CD14-positive monocyte (primary cell): ENCODE measurements around the gene NR3C1. TPM values are rescaled to one million over a fixed set of nuclear protein-coding genes. Genes with fewer than 3 reads are reported as not detected.

Experiments used
- DNase-seq, 3 donors: peaks; one replicate each; pipeline ENCODE4 v3.0.0-alpha.2; 2011 to 2022
- H2AFZ ChIP-seq: 2 replicates; pipeline ENCODE4 v1.6.0; 2012; ENCODE audit warnings: mild to moderate bottlenecking, low read depth, low read length, inconsistent platforms; ENCODE audit not compliant: insufficient read depth, poor library complexity, severe bottlenecking
- H3K27ac ChIP-seq, 2 donors: 1 replicate in 1 of 2; 2 replicates in 1 of 2; pipeline ENCODE4 v1.5.1; 2012 to 2013; ENCODE audit warnings: low read length in 2 of 2, control low read depth in 1 of 2, inconsistent platforms in 1 of 2, low read depth in 1 of 2, mild to moderate bottlenecking in 1 of 2
- H3K27me3 ChIP-seq, 2 donors: one replicate each; pipeline versions ENCODE4 v1.6.0 to v1.6.1; 2011 to 2013; ENCODE audit warnings: low read length in 2 of 2; ENCODE audit not compliant: control insufficient read depth in 2 of 2, insufficient read depth in 2 of 2
- H3K36me3 ChIP-seq, 2 donors: replicated peaks in 1 of 2; 1 replicate in 1 of 2; 2 replicates in 1 of 2; pipeline versions ENCODE4 v1.5.1 to v1.6.1; 2012 to 2013; ENCODE audit warnings: low read length in 2 of 2, control low read depth in 1 of 2, inconsistent platforms in 1 of 2, mild to moderate bottlenecking in 1 of 2; ENCODE audit not compliant: insufficient read depth in 2 of 2, control insufficient read depth in 1 of 2
- H3K4me1 ChIP-seq, 2 donors: 1 replicate in 1 of 2; 2 replicates in 1 of 2; pipeline versions ENCODE4 v1.5.1 to v1.6.1; 2012 to 2013; ENCODE audit warnings: low read length in 2 of 2, control low read depth in 1 of 2, inconsistent platforms in 1 of 2, mild to moderate bottlenecking in 1 of 2, moderate library complexity in 1 of 2; ENCODE audit not compliant: insufficient read depth in 2 of 2, control insufficient read depth in 1 of 2
- H3K4me2 ChIP-seq: replicated peaks from 2 replicates; pipeline ENCODE3; 2012; ENCODE audit warnings: low read length, moderate library complexity, mild to moderate bottlenecking; ENCODE audit not compliant: poor library complexity, severe bottlenecking; ENCODE audit errors: extremely low read depth
- H3K4me3 ChIP-seq, 3 experiments: fragments of 200-600 bp in 1 of 3; sonication (generic) in 1 of 3; replicated peaks in 1 of 3; 1 replicate in 2 of 3; 2 replicates in 1 of 3; pipeline ENCODE4 v1.5.1; 2011 to 2013; ENCODE audit warnings: low read length in 3 of 3, mild to moderate bottlenecking in 3 of 3, control low read depth in 2 of 3, low read depth in 2 of 3, inconsistent platforms in 1 of 3, moderate library complexity in 1 of 3
- H3K79me2 ChIP-seq: 2 replicates; pipeline ENCODE4 v1.6.0; 2012; ENCODE audit warnings: mild to moderate bottlenecking, control low read depth, inconsistent platforms, low read length, moderate library complexity; ENCODE audit not compliant: insufficient read depth
- H3K9ac ChIP-seq: 2 replicates; pipeline ENCODE4 v1.6.0; 2017; ENCODE audit warnings: low read length, mild to moderate bottlenecking; ENCODE audit not compliant: insufficient read depth, poor library complexity, severe bottlenecking
- H3K9me3 ChIP-seq, 2 donors: replicated peaks in 1 of 2; 1 replicate in 1 of 2; 2 replicates in 1 of 2; pipeline versions ENCODE4 v1.5.1 to v1.6.1; 2012 to 2013; ENCODE audit warnings: low read length in 2 of 2, control low read depth in 1 of 2; ENCODE audit not compliant: control insufficient read depth in 1 of 2, insufficient read depth in 1 of 2
- H4K20me1 ChIP-seq: 2 replicates; pipeline ENCODE4 v1.6.0; 2012; ENCODE audit warnings: mild to moderate bottlenecking, low read length, control low read depth, moderate library complexity; ENCODE audit not compliant: insufficient read depth
- H3K27ac Mint-ChIP-seq, 7 donors: one replicate each; pipeline ENCODE4 v1.8.0; 2020; ENCODE audit warnings: mild to moderate bottlenecking in 7 of 7, mixed read lengths in 7 of 7, moderate library complexity in 6 of 7, inconsistent platforms in 2 of 7
- H3K27me3 Mint-ChIP-seq, 3 donors: one replicate each; pipeline ENCODE4 v1.8.0; 2021 to 2022; ENCODE audit warnings: low read depth in 3 of 3, mild to moderate bottlenecking in 3 of 3, mixed read lengths in 3 of 3, moderate library complexity in 3 of 3, inconsistent platforms in 1 of 3
- H3K36me3 Mint-ChIP-seq, 2 donors: one replicate each; pipeline ENCODE4 v1.8.0; 2020; ENCODE audit warnings: mixed read lengths in 2 of 2, inconsistent platforms in 1 of 2, mild to moderate bottlenecking in 1 of 2
- H3K4me1 Mint-ChIP-seq: one replicate; pipeline ENCODE4 v1.8.0; 2020; ENCODE audit warnings: mild to moderate bottlenecking, mixed read lengths
- H3K4me3 Mint-ChIP-seq, 2 donors: one replicate each; pipeline ENCODE4 v1.8.0; 2020; ENCODE audit warnings: mild to moderate bottlenecking in 2 of 2, mixed read lengths in 2 of 2, moderate library complexity in 1 of 2
- H3K9me3 Mint-ChIP-seq, 7 donors: one replicate each; pipeline ENCODE4 v1.8.0; 2020 to 2022; ENCODE audit warnings: mixed read lengths in 7 of 7, mild to moderate bottlenecking in 6 of 7, moderate library complexity in 6 of 7, inconsistent platforms in 2 of 7
- WGBS: methylation state at CpG from one replicate; pipeline ENCODE4 v1.1.5; 2013; ENCODE audit warnings: missing lambda C conversion rate; ENCODE audit not compliant: insufficient coverage; 5-methylcytosine and 5-hydroxymethylcytosine counted together
- intact Hi-C, 2 donors: fragments of 100-400 bp; cut with micrococcal nuclease; formaldehyde crosslinking; loops; one replicate each; pipeline versions ENCODE4 v1.15.0 to v1.15.1; 2023
- polyA plus RNA-seq, 3 donors: library from polyadenylated mRNA; depleted of rRNA in 1 of 3; unstranded in 2 of 3; stranded (reverse) in 1 of 3; fragments of 300-500 nt in 2 of 3; fragments of >200 nt in 1 of 3; fragmentation: Illumina TruSeq in 2 of 3; gene quantifications; 1 replicate in 2 of 3; 2 replicates in 1 of 3; pipeline ENCODE4 v1.2.3, GENCODE V29; 2012 to 2021
- TF ChIP-seq, protein P1 (sequence below): fragments of 200-600 bp; IDR thresholded peaks from one replicate; pipeline ENCODE4 v1.8.0; 2022; ENCODE audit warnings: antibody characterized with exemption, mild to moderate bottlenecking

NR3C1 gene
- polyA plus RNA-seq, 3 donors: 25.4 to 82.8 (median 75.1) TPM

DNA sequence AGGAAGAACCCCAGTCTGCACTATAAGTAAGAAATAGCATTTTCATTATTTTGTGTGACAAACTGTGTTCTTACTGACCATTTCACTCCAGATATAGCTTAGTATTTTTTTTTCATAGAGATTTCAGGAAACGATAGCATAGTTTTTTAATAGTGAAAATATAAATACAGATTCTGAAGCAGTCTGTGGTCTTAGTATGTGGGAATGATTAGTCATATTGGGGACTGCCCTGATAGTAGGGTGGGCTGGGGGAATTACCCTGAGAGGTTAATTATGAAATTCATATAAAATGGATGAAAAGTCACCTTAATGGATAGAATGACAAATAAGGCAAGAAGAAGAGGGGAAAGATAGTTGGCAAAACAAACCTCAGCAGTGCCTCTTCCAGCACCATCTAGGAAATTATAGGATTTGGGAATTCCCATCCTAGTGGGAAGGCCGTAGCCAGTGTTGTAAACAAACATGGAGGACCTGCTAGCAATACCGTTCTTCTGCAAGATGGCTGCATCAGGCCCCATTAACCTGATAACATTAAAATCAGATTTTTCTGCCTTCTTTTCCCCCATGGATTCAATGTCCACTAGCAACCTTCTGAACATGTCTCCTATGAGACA lies 23.7 kb upstream of the NR3C1 start:
- Mint-ChIP-seq H3K4me3 (no peak overlapping the region), H3K36me3 (peaks cover 2 to 5% of the 10 kb centered on the region in 2 donors), H3K27me3 (peaks cover 0 to 3% (median 2%) of the 10 kb centered on the region in 3 donors), H3K9me3 (peaks cover 0 to 2% (median 0%) of the 10 kb centered on the region in 7 donors), H3K4me1 (peaks cover 43% of the 10 kb centered on the region), H3K27ac (peak overlapping the region in 3 of 7 donors; percentile 23 to 95 (median 42))
- TF ChIP-seq, protein P1, sequence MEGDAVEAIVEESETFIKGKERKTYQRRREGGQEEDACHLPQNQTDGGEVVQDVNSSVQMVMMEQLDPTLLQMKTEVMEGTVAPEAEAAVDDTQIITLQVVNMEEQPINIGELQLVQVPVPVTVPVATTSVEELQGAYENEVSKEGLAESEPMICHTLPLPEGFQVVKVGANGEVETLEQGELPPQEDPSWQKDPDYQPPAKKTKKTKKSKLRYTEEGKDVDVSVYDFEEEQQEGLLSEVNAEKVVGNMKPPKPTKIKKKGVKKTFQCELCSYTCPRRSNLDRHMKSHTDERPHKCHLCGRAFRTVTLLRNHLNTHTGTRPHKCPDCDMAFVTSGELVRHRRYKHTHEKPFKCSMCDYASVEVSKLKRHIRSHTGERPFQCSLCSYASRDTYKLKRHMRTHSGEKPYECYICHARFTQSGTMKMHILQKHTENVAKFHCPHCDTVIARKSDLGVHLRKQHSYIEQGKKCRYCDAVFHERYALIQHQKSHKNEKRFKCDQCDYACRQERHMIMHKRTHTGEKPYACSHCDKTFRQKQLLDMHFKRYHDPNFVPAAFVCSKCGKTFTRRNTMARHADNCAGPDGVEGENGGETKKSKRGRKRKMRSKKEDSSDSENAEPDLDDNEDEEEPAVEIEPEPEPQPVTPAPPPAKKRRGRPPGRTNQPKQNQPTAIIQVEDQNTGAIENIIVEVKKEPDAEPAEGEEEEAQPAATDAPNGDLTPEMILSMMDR: no peak
- no peak overlapping the region for H3K9ac ChIP-seq
- no peaks in the 10 kb centered on the region for H3K27me3 ChIP-seq
- peaks cover 43 to 45% of the 10 kb centered on the region in 2 donors for H3K4me1 ChIP-seq
- no peak overlapping the region for H3K4me2 ChIP-seq
- no peak overlapping the region for H2AFZ ChIP-seq
- no peak for DNase-seq
- no peak overlapping the region for H3K27ac ChIP-seq
- 80% methylated on average over 1 of the region's 3 CpGs for WGBS
- intact Hi-C loops: no loop called here
- peak overlapping the region in 1 of 3 experiments; percentile 47 for H3K4me3 ChIP-seq
- H4K20me1 ChIP-seq: no peaks in the 10 kb centered on the region
- H3K9me3 ChIP-seq: no peaks in the 10 kb centered on the region
- no peaks in the 10 kb centered on the region for H3K36me3 ChIP-seq
- H3K79me2 ChIP-seq: peaks cover 6% of the 10 kb centered on the region

DNA sequence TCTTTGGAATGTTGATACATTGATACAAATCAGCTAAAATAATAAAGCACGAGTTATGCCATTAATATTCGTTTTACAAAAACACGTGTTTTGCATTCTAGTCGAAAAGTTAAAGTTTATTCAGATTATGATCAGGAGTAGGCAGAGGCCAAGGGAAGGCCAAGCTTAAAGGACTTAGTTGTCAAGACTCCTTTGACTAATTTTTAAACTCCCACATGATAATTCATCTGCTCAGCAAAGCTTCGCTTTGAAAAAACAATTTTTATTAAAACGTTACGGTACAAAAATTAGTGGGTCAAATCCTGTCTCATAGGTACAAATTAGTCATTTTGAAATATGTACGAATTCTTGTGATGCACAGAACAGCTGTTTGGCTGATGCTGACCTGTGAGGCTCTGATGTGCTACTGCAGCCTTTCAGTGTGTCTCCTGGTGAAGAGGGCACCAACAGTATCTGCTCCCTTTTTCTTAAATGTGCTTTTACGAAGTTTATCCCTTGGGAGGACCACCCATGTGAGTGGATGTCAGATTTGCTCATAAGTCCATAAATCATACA lies 23.0 kb upstream of the NR3C1 start:
- Histone ChIP-seq H3K27ac (no peak overlapping the region), H2AFZ (no peak overlapping the region), H3K36me3 (no peaks in the 10 kb centered on the region), H3K9ac (no peak overlapping the region), H3K4me2 (no peak overlapping the region), H3K9me3 (no peaks in the 10 kb centered on the region), H3K4me3 (no peak overlapping the region), H3K27me3 (no peaks in the 10 kb centered on the region), H3K4me1 (peaks cover 38 to 39% of the 10 kb centered on the region in 2 donors), H4K20me1 (no peaks in the 10 kb centered on the region), H3K79me2 (no peaks in the 10 kb centered on the region)
- 99% methylated on average over 6 of the region's 9 CpGs for WGBS
- H3K27me3 Mint-ChIP-seq: peaks cover 0 to 3% (median 2%) of the 10 kb centered on the region in 3 donors
- H3K9me3 Mint-ChIP-seq: peaks cover 0 to 2% (median 0%) of the 10 kb centered on the region in 7 donors
- TF ChIP-seq, protein P1: no peak
- peaks cover 36% of the 10 kb centered on the region for H3K4me1 Mint-ChIP-seq
- no peak for DNase-seq
- H3K4me3 Mint-ChIP-seq: no peak overlapping the region
- H3K36me3 Mint-ChIP-seq: peaks cover 2 to 5% of the 10 kb centered on the region in 2 donors
- intact Hi-C loops: no loop called here
- no peak overlapping the region for H3K27ac Mint-ChIP-seq
